HUES6 (cell line): Measurements from ENCODE around the gene COL4A4.

ENCODE experiments used
- H3K27ac ChIP-seq: 2 replicates; pipeline ENCODE4 v1.7.0; 2013; ENCODE audit warnings: low read depth, mild to moderate bottlenecking, low read length, inconsistent platforms
- H3K27me3 ChIP-seq: 2 replicates; pipeline ENCODE4 v1.6.1; 2013; ENCODE audit warnings: low read length; ENCODE audit not compliant: control insufficient read depth, insufficient read depth
- H3K36me3 ChIP-seq: 2 replicates; pipeline ENCODE4 v1.6.1; 2013; ENCODE audit warnings: low read length; ENCODE audit not compliant: control insufficient read depth, insufficient read depth
- H3K4me1 ChIP-seq: 2 replicates; pipeline ENCODE4 v1.6.1; 2013; ENCODE audit warnings: low read length; ENCODE audit not compliant: control insufficient read depth, insufficient read depth
- H3K4me3 ChIP-seq: 2 replicates; pipeline ENCODE4 v1.5.1; 2013; ENCODE audit warnings: low read depth, low read length
- H3K9ac ChIP-seq: one replicate; pipeline ENCODE4 v1.6.1; 2013; ENCODE audit warnings: mild to moderate bottlenecking, low read length
- H3K9me3 ChIP-seq: 2 replicates; pipeline ENCODE4 v1.6.1; 2013; ENCODE audit warnings: low read depth, low read length; ENCODE audit not compliant: control insufficient read depth, insufficient read depth

The COL4A4 gene

GRCh38 chr2:226962176-226962773, 201.7 kb downstream of the COL4A4 start:
- H3K9me3 ChIP-seq: peaks cover 15% of the 10 kb centered on the region
- peaks cover 11% of the 10 kb centered on the region for H3K4me1 ChIP-seq
- H3K4me3 ChIP-seq: no peak overlapping the region
- H3K27ac ChIP-seq: no peak overlapping the region
- H3K36me3 ChIP-seq: no peaks in the 10 kb centered on the region
- H3K27me3 ChIP-seq: no peaks in the 10 kb centered on the region
- no peak overlapping the region for H3K9ac ChIP-seq

GRCh38 chr2:226959418-226959817, 204.6 kb downstream of the COL4A4 start:
- H3K27me3 ChIP-seq: no peaks in the 10 kb centered on the region
- no peaks in the 10 kb centered on the region for H3K36me3 ChIP-seq
- no peak overlapping the region for H3K9ac ChIP-seq
- no peak overlapping the region for H3K27ac ChIP-seq
- H3K4me1 ChIP-seq: peaks cover 11% of the 10 kb centered on the region
- H3K9me3 ChIP-seq: peaks cover 15% of the 10 kb centered on the region
- no peak overlapping the region for H3K4me3 ChIP-seq

GRCh38 chr2:226956659-226957058, 207.3 kb downstream of the COL4A4 start:
- H3K4me1 ChIP-seq: no peaks in the 10 kb centered on the region; the same call in 1 of the 2 replicates
- no peak overlapping the region for H3K27ac ChIP-seq
- H3K27me3 ChIP-seq: no peaks in the 10 kb centered on the region
- H3K9ac ChIP-seq: no peak overlapping the region
- peaks cover 15% of the 10 kb centered on the region for H3K9me3 ChIP-seq
- no peak overlapping the region for H3K4me3 ChIP-seq
- no peaks in the 10 kb centered on the region for H3K36me3 ChIP-seq

- Histone ChIP-seq H3K4me1 (no peaks in the 10 kb centered on the region; the same call in 1 of the 2 replicates), H3K27me3 (no peaks in the 10 kb centered on the region), H3K36me3 (no peaks in the 10 kb centered on the region), H3K27ac (no peak overlapping the region), H3K9ac (no peak overlapping the region), H3K4me3 (no peak overlapping the region), H3K9me3 (peaks cover 4% of the 10 kb centered on the region; the same call in 1 of the 2 replicates)
These were observed 210.2 kb downstream of the COL4A4 start for GRCh38 chr2:226953826-226954225.

GRCh38 chr2:226953206-226953605, 210.8 kb downstream of the COL4A4 start:
- H3K4me3 ChIP-seq: no peak overlapping the region
- no peak overlapping the region for H3K9ac ChIP-seq
- no peaks in the 10 kb centered on the region for H3K36me3 ChIP-seq
- no peak overlapping the region for H3K27ac ChIP-seq
- peaks cover 2% of the 10 kb centered on the region; the same call in 1 of the 2 replicates for H3K9me3 ChIP-seq
- H3K27me3 ChIP-seq: no peaks in the 10 kb centered on the region
- H3K4me1 ChIP-seq: no peaks in the 10 kb centered on the region; the same call in 1 of the 2 replicates
